Right cardiac atrium (tissue), 5 donors: ENCODE results near the gene FAM98B. TPM values are rescaled to one million over a fixed set of nuclear protein-coding genes. Genes with fewer than 3 reads are reported as not detected.

Source experiments
- polyA plus RNA-seq: library from polyadenylated mRNA; stranded (reverse); fragments of 200-250 nt; gene quantifications from one replicate; pipeline ENCODE4 v1.2.3, GENCODE V29; 2013
- total RNA-seq, 4 donors: library from RNA; stranded (reverse); fragmentation: NEBNext Ultra II Directional; extraction: Animal tissue kit (Norgen Biotek cat#: 25700); gene quantifications; one replicate each; pipeline ENCODE4 v1.2.1, GENCODE V29; 2021
- donor health status: healthy with polysubstance abuse.
- donor health status: DM: no; HTN: yes; CAD: no.
- donor health status: DM: no; HTN: no; CAD: no.
- donor health status: DM: no; HTN: yes; CAD: no; lungs with severe emphysema.
- donor health status: DM: yes; HTN: yes; CAD: no.

Gene FAM98B
- total and polyA plus RNA-seq, 5 donors: 13.9 to 26.8 (median 26.6) TPM

Other genes starting within 250 kb of the FAM98B start
- gene SPRED1, start 201.3 kb upstream of the FAM98B start, total RNA-seq: 10 to 100 TPM in 3 of 4 donors, 1 to 10 TPM in 1; 9.4 to 14.5 (median 11.7) TPM
- 4.1 TPM for gene SPRED1, start 201.3 kb upstream of the FAM98B start, polyA plus RNA-seq
- gene RASGRP1, start 110.7 kb downstream of the FAM98B start, total RNA-seq: 1 to 10 TPM; 1.3 to 3.5 (median 2.0) TPM
- 0.43 TPM for gene RASGRP1, start 110.7 kb downstream of the FAM98B start, polyA plus RNA-seq